HL-60 (cell line): ENCODE measurements around the gene PCDHA5.

ENCODE experiments used
- CTCF ChIP-seq: IDR thresholded peaks from one replicate; pipeline ENCODE4 v1.5.1; 2011; ENCODE audit warnings: low read length, control low read depth, inconsistent platforms; ENCODE audit not compliant: insufficient read depth
- POLR2AphosphoS5 ChIP-seq: IDR thresholded peaks from 2 replicates; pipeline ENCODE4 v1.6.1; 2012; ENCODE audit warnings: low read depth
- REST ChIP-seq: IDR thresholded peaks from 2 replicates; pipeline ENCODE4 v1.6.1; 2012; ENCODE audit warnings: low read depth; ENCODE audit not compliant: insufficient replicate concordance

- TF ChIP-seq CTCF (no peak), POLR2AphosphoS5 (no peak), REST (no peak)
These were observed 36.5 kb downstream of the PCDHA5 start for GRCh38 chr5:140857987-140858240.
